Chondrocyte (in vitro differentiated cells): ENCODE data around the gene TRPM3. TPM values are rescaled to one million over a fixed set of nuclear protein-coding genes. Genes with fewer than 3 reads are reported as not detected.

Source experiments
- DNase-seq: peaks from one replicate; pipeline ENCODE4 v3.0.0; 2021; ENCODE audit warnings: mixed read lengths, low spot score
- H3K27ac Mint-ChIP-seq: one replicate; pipeline ENCODE4 v1.8.0; 2021; ENCODE audit warnings: mild to moderate bottlenecking, moderate library complexity, mixed read lengths; ENCODE audit not compliant: unreplicated experiment
- H3K27me3 Mint-ChIP-seq: 2 replicates; pipeline ENCODE4 v1.8.0; 2021; ENCODE audit warnings: low read depth, mixed read lengths
- H3K36me3 Mint-ChIP-seq: 2 replicates; pipeline ENCODE4 v1.8.0; 2021; ENCODE audit warnings: low read depth, mixed read lengths
- H3K4me1 Mint-ChIP-seq: 2 replicates; pipeline ENCODE4 v1.8.0; 2021; ENCODE audit warnings: low read depth, mild to moderate bottlenecking, mixed read lengths
- H3K4me3 Mint-ChIP-seq: one replicate; pipeline ENCODE4 v1.8.0; 2021; ENCODE audit warnings: mild to moderate bottlenecking, moderate library complexity, mixed read lengths; ENCODE audit not compliant: unreplicated experiment
- H3K9me3 Mint-ChIP-seq: 2 replicates; pipeline ENCODE4 v1.8.0; 2021; ENCODE audit warnings: low read depth, mixed read lengths
- CTCF ChIP-seq: fragments of 200-600 bp; sonication (generic); IDR thresholded peaks from 2 replicates; pipeline ENCODE4 v1.5.0; 2021; ENCODE audit warnings: antibody characterized with exemption, mild to moderate bottlenecking, moderate library complexity
- total RNA-seq: library from RNA; stranded (reverse); gene quantifications from 3 replicates; pipeline ENCODE4 v1.2.1, GENCODE V29; 2021

TRPM3 gene
- total RNA-seq, 1 donor from 2014 or later: not detected

GRCh38 chr9:70791936-70792335 is 329.5 kb downstream of the TRPM3 start:
- Mint-ChIP-seq H3K36me3 (no peaks in the 10 kb centered on the region), H3K9me3 (no peaks in the 10 kb centered on the region), H3K4me3 (no peak overlapping the region), H3K4me1 (peaks cover 3% of the 10 kb centered on the region), H3K27ac (no peak overlapping the region), H3K27me3 (peaks cover 2% of the 10 kb centered on the region)
- no peak for TF ChIP-seq CTCF
- no peak for DNase-seq

DNA sequence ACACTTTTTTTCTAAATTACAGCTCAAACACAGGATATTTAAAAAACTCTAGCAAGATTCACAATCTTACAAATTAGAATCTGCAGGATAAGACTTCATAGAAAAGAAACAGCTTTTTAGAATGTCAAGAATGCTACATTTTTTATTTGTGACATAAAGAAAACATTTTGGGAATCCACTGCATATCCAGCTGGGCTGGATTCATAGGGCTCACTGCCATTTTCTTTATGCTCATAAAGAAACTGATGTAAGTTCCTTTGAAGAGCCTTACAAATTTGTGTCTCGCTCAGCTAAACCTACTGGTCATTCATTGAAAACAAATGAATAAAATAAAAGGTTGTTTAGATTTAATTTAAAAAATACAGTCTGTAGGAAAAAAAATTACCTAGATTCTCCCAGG is 332.3 kb downstream of the TRPM3 start:
- Mint-ChIP-seq H3K4me1 (peaks cover 7% of the 10 kb centered on the region), H3K4me3 (no peak overlapping the region), H3K9me3 (no peaks in the 10 kb centered on the region), H3K27me3 (peaks cover 2% of the 10 kb centered on the region), H3K36me3 (no peaks in the 10 kb centered on the region), H3K27ac (no peak overlapping the region)
- TF ChIP-seq CTCF: no peak
- DNase-seq: no peak

GRCh38 chr9:70784456-70784855 is 337.0 kb downstream of the TRPM3 start:
- Mint-ChIP-seq H3K4me3 (no peak overlapping the region), H3K9me3 (no peaks in the 10 kb centered on the region), H3K27ac (no peak overlapping the region), H3K36me3 (no peaks in the 10 kb centered on the region), H3K4me1 (peaks cover 7% of the 10 kb centered on the region), H3K27me3 (peaks cover 3% of the 10 kb centered on the region)
- no peak for DNase-seq
- no peak for TF ChIP-seq CTCF

GRCh38 chr9:70778568-70778967 is 342.9 kb downstream of the TRPM3 start:
- H3K4me1 Mint-ChIP-seq: no peaks in the 10 kb centered on the region
- DNase-seq: no peak
- no peak overlapping the region for H3K4me3 Mint-ChIP-seq
- H3K27ac Mint-ChIP-seq: no peak overlapping the region
- H3K36me3 Mint-ChIP-seq: no peaks in the 10 kb centered on the region
- TF ChIP-seq CTCF: no peak
- H3K9me3 Mint-ChIP-seq: no peaks in the 10 kb centered on the region
- peaks cover 4% of the 10 kb centered on the region for H3K27me3 Mint-ChIP-seq

DNA sequence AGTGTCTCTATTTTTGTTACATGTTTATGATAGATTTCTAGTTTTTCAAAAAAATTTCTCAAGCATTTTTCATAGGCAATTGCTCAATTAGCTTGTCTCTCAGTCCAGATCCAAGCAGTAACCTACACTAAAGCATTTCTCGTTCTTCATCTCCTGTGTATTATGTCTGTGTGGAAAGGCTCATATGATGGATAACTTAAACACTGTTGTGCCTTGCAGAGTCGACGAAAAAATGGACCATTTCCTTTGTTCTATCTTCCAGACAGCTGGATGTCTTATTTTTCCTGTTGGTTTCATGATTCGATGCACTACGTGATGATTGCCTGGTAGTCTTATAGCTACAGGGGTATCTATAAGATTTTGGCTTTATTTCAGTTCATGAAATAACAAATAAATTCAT is 347.8 kb downstream of the TRPM3 start:
- no peak overlapping the region for H3K27ac Mint-ChIP-seq
- H3K27me3 Mint-ChIP-seq: peaks cover 6% of the 10 kb centered on the region
- H3K36me3 Mint-ChIP-seq: no peaks in the 10 kb centered on the region
- DNase-seq: no peak
- no peak for TF ChIP-seq CTCF
- no peaks in the 10 kb centered on the region for H3K4me1 Mint-ChIP-seq
- H3K9me3 Mint-ChIP-seq: no peaks in the 10 kb centered on the region
- no peak overlapping the region for H3K4me3 Mint-ChIP-seq
